Activated T-cell treated with anti-CD3 and anti-CD28 coated beads, Interleukin-2, amount 50 U/mL, for 48 hours (primary cell): ENCODE results near the gene CPNE5.

ENCODE experiments used
- DNase-seq, 2 experiments: peaks; one replicate each; pipeline ENCODE4 v3.0.0-alpha.2; 2020

CPNE5 gene

DNA sequence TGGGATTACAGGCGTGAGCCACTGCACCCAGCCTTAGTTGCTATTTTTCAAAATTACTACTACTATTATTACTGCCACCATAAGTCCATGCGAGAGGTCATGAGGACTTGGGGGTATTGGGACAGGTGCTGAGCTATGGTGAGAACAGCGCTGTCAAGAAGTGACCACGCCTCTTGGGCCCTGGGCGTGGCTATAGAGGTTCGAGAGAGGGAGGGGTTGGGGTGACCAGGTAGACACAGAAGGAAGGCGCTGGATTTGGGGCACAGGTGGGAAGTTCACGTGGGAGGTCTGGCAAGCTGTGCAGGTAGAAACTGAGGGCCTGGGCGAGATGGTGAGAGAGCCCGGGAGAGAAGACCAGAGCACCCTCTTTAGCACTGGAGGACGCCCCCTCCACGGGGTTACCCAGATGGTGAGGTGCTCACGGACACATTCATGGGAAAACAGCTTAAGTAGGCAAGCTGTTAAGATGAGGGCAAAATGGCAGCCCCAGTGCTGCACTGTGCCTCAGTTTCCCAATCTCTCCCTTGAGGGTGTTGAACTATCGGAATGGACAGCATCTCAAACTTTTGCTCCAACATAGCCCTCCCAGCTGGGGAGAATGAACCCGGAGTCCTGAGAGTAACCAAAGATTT lies 80.6 kb downstream of the CPNE5 start:
- DNase-seq, result peak in 1 of 2 experiments; percentile 27

DNA sequence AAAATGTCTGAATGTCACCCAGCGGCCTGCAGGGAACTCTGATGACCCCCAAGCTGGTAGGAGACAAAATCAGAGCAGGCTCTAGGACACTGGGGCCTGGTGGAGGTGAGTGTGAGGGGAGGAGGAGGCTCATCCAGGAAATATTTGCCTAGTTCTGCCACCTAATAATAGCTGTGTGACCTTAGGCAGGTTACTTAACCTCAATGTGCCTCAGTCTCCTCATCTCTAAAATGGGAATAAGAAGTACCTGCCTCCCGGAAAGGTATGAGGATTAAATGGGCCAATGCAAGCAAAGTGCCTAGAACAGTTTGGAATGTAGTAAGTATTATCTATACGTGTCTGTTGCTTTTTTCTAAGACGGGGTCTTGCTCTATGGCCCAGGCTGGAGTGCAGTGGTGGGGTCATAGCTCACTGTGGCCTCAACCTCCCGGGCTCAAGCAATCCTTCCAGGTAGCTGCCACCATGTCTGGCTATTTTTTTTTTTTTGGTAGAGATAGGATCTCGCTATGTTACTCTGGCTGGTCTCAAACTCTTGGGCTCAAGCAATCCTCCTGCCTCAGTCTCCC lies 81.2 kb downstream of the CPNE5 start:
- no peak for DNase-seq

DNA sequence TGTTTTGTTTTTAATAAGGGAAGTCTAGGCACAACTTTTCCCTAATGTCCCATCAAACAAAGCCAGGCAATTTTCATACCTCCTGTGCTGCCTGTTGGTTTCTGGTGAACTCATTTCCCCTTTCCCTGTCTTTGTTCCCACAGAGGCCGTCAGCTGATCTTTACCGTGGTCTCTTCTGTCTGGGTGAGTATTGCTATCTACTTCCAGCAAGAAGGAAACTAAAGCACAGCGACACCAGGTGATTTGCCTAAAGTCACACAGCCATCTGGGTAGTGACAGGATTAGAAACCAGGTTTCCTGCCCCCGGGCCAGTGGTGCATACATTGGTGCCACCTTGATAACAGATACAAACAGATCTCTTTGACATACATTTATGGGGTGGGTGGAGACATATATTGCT lies 82.0 kb downstream of the CPNE5 start:
- DNase-seq, result peak in 1 of 2 experiments; percentile 37

DNA sequence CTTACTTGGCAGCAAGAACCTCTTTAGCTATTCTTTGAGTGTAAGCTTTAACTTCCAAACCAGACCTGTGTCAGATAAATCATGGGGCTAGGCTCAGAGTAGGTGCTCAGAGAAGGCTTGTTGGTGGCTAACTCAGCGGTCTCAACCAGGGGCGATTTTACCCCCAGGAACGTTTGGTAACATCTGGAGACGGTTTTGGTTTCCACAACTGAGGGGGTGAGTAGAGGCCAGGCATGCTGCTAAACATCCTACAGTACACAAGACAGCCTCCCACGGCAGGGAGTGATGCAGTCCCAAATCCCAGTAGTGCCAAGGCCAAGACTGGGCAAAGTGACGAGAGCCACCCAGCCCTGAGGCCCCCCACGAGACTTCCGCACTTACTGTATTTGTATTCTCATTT lies 82.5 kb downstream of the CPNE5 start:
- DNase-seq, result no peak

DNA sequence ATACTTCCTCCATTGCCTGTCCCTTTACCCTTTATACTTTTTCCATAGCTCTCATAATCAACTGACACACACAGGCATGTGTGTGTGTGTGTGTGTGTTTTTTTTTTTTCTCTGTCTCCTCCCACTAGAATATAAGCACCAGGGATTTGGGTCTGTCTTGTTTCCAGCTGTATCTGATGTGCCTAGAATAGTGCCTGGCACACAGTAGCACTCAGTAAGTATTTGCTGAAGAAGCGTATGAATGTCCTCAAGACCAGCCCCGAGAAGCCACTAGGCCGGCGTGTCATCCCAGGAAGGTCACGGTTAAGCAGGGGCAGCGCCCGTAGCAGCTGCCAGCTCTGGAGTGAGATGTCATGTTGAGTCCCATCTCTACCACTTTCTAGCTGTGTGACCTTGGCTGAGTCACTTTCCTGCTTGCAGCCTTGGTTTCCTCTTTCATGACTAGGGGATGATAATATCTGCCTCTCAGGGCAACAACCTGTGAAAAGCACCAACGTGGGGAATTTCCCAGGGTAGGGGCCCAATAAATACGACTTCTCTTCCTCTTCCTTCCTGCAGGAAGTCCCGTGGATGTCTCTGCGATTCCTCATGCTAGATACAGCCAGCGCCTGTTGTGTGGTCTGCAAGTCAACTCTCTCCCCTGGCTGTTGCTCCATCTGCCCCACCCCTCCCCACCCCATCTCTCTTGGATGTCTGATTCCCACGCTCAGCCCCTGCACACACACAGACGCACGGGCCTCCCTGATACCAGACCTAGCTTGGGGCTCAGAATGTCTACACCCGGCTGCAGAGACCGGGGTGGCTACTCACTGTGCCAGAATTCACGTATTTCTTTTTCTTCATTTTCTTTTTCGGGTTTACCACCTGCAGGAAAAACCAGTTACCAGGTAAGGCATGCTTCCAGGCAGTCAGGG lies 83.6 kb downstream of the CPNE5 start:
- peak; percentile 78 to 84 for DNase-seq

DNA sequence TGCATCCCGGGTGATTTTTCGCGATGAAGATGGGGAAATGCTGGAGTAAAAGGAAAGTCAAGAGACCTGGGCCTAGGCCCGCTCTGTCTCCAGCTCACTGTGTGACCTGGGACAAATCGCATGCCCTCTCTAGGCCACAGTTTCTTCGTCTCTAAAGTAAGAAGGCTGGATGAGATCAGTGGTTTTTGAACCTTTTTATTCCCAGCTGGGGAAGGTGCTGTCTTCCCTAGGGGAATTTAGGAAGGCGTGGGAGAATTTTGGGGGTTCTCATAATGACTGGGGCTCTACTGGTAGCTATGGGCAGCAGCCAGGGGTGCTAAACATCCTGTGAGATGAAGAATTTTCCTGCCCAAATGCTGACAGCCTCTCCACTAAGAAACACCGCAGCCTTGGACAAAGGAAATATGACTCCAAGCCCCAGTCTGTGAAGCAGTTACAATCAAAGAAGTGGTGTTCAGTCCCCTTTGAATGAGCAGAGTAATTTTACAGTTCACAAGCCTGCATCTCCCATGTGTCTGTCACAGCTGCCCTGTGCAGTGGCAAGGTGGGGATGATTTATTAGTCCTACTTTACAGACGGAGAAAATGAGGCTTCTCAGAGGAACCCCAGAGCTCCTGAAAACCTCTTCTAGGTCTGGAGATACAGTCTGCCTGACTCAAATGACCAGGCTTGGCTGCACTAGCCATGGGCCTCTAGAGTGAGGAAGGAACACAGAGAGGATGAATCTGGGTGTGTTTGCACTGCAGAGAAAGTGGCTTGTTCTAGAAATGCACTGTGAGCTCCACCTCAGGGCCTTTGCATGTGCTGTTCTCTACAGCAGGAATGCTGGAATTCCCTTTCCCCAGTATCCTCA lies 84.4 kb downstream of the CPNE5 start:
- DNase-seq, result no peak

DNA sequence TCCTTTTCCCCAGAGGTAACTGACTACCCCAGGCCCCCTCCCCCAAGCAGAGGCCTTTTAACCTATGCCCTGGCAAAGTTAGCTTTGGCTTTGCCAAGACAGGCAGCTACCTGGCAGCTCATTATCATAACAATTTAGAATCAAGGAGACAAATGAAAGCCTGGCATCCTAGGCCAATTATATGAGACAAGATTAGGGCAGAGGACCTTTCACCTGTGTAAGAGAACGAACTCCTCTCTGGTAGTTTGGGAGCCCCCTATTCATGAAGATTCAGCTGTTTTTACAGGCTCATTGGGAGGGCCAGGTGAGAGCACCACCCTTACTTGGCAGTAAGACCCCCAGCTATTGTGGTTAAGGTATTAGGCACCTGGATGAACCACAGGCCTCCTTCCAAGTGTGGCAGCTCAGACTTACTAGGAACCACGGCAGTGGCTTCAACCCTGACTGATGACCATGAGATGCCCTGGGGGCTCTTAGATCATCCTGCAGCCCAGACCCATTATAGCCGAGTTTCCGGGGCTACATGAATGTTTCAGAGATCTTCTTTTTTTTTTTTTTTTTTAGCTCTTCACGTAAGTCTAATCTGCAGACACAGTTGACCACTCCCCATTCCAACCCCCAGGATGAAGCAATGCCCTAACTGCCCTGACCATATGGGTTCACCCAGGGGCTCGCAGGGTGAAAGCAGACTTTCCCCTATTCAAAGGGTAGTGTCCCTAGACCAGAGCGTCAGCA lies 85.4 kb downstream of the CPNE5 start:
- DNase-seq, result no peak

DNA sequence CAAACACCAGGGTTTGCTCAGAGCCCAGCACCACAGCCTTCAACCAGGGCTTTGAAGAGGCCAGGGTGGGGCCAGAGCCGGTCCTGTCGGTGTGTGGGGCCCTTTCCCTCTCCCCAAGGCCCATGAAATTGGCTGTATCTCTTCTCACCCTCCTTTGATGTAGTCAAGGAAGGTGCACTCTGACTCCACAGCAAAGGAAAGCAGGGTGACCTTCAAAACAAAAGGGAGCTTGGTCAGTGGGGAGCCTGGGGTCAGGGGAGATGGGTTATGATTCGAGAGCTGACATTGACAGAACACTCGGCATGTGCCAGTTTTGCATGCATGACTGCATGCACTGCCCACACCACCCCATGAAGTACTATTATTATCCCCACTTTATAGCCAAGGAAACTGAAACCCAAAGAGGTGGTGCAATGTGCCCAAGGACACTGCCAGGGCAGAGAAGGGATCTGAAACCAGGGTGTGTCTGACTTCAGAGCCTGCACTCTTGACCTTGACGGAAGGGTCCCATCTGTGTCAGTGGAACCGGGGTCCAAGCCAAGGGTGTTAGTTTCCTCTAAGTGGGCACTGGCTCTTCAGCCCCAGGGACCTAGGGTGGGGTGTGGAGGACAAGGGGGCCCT lies 86.2 kb downstream of the CPNE5 start:
- DNase-seq, result no peak

DNA sequence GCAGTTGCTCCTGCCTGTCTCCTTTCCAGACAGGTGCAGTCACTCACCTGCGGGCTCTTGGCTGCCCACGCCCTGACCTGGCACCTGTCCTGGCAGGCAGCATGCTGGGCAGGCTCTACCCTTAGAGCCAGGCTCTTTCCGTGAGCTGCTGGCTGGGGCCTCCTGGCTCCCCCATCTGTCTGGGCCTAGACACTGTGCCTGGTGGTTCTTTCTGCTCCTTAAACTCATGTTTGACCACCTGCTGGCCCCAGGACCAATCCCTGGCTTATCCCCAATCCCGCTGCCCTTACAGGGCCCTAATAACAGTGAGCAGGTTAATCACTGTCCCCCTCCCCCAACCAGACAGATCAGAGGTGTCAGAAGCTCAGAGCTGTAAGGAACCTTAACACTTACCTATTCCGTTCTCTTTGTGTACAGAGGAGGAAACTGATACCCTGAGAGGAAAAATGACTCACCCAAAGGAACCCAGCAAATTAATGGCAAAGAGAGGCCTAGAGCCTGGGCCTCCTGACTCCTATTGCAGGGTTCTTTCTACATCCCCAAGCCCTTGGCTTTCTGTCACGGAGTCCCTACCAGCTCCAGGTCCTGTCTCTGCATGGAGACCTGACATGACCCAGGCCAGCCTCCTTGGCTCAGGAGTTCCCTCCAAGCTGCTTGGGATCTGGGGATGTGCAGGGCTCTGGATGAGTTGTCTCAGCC lies 86.9 kb downstream of the CPNE5 start:
- peak; percentile 40 to 47 for DNase-seq

DNA sequence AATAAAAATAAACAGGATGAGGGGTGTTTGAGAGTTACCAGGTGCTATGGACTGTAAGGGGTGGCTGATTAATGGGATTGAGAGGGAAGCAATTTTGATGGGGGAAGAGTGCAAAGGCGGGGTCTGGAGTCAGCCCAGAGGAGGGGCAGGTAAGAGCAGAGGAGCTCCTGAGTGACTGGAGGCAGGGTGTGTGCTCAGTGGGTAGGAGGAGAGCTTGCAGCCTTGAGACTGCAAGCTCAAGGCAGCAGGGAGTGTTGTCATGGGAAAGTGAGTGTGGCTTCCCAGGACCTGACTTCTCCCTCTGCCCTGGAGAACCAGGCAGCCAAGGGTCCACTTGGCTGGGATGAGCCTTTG lies 87.4 kb downstream of the CPNE5 start:
- DNase-seq, result no peak

DNA sequence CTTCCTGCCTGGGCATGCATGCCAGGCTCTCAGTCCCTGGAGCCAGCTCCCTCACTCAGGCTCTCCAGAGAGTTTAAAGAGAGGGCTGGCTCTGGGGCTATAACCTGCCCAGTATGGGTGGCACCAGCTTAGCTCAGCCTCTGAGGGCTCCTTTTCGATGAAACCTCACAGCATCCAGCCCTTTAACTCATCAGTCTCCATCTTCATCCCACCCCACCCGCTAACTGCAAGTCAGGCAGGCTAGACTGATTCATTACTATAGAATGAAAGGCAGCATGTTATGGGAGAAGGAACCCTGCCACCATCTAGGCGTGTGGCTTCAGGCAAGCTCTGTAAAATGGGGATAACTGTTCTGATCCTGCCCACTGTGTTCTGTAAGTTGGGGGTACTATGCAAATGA lies 88.2 kb downstream of the CPNE5 start:
- DNase-seq, result no peak

DNA sequence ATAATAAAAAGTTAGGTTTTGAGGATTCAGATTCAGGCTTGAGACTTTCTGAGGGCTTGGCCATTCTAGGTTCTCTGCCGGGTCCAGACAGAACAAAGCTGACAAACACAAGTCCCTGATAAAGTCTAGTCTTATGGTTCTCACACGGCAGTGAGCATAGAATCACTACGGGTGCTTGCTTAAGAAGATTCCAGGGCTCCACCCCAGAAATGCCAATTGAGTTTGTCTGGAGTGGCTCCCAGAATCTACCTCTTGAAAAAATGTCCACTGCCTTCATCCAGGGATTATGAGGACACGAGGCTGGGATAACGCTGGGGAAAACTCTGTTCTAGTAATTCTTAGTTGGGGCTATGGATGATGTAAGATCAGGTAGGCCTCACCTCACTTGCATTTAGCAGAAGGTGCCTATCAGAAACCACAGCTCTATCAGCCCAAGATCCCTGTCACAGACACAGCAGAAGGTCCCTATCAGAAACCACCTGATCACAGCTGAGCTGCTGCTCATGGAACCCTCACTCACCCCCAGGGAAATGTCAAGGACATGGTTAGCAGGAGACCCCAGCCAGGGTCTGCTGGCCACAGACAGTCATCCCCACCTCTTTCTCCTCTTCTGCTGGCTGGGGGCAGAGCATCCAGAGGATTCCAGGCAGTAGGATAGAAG lies 89.3 kb downstream of the CPNE5 start:
- DNase-seq, result no peak

DNA sequence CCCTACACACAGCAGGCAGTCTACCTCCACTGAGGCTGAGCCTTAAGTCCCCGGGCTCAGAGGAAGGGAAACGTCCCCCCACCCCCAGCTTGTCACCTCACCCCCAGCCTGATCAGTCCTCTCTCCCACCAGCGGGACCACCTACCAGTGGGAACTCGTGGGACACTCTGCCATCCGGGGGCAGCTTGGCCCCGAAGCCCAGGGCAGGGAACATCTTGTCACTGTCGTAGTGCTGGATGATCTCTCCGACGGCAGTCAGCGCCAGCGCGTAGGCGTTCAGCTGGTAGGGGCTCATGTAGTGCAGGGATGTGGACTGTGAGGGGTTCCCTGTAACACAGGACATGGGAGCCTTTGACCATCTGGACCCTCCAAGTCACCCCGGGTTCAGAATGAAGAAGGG lies 93.0 kb downstream of the CPNE5 start:
- DNase-seq, result no peak

DNA sequence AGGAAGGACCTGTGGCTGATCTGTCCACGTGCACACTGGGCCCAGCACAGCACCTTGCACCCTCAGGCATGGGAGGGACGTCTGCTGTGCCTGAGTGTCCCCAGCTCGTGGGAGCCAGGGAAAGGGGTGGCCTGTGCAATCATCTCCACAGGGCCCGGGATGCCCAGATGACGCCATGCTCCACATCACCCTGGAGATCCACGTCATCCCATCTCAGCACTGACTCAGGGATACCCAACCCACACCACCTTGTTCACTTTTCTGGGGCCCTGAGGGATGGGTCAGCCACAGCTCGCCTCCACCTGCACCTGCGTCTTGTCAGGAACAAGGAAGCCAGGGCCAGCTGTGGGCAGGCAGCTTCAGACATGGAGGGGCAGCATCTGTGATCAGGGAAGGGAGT lies 93.4 kb downstream of the CPNE5 start:
- no peak for DNase-seq

DNA sequence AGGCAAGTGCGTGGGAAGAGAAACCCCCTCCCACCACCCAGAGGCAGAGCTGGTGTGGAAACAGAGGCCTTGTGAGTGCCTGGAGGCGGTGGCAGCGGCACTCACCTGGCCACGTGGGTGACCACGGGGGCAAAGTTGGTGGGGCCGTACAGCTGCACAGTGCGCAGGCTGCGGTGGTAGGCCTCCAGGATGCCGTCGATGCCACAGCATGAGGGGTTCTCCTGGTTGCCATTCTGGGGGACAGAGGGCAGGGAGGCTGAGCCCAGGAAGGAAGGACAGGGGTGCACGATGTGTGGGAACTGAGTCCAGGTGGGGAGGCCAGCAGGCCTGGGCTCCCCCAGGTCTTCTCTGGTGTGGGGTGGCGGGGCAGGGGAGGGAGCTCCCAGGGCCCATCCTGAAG lies 94.0 kb downstream of the CPNE5 start:
- no peak for DNase-seq

DNA sequence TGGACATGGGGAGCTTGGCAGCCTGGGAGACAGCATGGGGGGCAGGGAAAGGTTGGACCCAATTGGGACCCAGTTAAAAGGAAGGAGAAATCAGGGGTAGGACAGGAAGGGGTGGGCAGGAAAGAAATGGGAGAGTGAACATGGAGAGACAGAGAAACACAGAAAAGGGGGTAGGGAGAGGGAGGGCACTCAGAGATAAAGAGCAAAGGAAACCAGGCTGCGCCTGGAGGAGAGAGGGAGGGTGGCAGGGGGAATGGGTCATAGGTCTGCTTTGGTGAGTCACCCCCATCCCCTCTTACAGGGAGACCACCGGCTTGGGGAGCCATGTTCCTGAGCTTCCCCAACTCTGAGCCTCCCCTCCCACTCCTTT lies 95.0 kb downstream of the CPNE5 start:
- DNase-seq, result no peak

DNA sequence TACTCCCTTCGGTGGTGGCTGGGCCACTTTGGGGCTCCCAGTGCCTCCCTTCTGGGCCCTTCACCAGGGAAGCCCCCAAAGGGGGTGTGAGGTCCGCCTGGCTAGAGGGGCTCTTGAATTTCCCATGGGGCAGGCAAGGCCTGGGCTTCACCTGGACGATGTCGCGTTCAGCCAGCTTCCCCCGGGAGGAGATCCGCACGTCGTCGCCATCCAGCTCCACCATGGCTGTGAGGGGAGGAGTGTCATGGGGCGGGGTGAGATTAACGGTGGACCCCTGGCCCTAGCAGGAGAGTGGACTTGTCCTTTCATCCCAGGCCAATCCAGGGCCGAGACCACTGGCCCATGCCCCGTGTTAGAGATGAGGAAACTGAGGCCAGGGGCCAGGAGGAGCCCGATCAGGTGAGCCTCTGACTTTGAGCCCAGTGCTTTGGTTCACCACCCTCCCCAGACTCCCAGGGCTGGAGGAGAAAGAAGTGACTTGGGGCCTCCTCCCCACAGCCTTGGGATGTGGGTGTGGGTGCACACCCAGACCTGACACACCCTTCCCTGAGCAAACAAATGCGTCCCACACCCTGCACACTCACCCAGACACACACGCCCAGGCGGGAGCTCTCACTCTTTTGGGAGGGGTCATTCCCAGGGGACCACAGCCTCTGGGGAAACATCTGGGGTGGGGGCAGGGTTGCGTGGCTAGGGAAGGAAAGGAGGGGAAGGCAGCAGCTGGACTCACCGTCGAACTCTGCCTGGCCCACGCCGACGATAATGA lies 95.5 kb downstream of the CPNE5 start:
- no peak for DNase-seq

DNA sequence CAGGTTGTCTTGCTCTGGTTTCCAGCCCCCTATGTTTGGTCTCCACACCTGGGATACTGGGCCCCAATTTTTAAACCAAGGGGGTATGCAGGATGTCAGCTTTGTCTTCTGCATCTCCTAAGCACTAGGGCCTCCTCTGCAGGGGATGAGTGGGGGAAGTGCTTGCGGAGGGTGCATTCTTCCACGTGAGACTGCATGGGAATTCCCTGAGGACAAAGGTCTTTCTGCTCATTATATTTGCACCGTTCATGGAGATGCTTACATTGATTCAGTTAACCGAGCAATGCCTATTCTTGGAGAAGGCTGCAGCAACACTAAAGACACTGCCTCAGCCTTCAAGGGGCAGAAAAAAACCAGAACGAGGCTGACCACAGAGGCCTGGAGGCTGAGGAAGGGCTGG lies 96.2 kb downstream of the CPNE5 start:
- no peak for DNase-seq

DNA sequence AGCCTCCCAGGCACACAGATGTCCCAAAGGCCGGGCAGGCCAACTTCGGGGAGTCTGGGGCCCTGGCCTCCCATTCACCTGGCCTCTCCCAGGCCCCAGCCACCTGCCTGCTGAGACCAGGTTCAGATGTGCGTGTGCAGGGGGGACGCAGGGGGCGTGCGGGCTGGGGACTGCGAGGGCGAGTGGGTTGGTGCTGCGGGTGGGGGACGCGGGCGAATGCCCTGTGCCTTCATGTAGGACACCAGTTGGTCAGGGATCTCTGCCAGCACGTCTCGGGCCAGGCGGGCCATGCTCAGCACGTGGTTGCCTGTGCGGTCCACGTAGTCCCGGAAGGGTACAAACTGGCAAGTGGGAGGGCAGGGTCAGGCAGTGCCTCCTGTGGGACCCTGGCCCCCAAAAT lies 97.1 kb downstream of the CPNE5 start:
- DNase-seq, result no peak

DNA sequence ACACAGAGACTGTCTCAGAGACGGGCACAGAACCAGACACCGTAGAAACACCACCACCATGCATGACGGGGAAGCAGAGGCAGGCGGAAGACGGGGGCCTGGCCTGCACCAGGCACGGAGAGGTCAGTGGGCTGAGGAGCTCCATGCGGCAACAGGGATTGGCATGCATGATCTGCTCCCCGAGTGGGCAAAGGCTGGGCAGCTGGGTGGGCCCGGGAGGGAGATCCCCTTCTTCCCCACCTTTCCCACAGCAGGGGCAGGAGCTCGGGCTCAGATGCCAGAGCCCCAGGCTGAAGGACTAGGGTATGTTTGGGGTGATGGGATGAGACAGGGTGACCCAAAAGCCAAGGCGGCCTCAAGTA lies 98.4 kb downstream of the CPNE5 start:
- DNase-seq, result no peak
